Stimulated activated CD8-positive, alpha-beta memory T cell treated with anti-CD3 and anti-CD28 coated beads, Interleukin-15, amount 100 ng/mL, for 48 hours (primary cell): ENCODE results near the gene FOLR1.

Experiments
- DNase-seq, 2 donors: peaks; one replicate each; pipeline ENCODE4 v3.0.0-alpha.2; 2020; ENCODE audit warnings: low read depth in 2 of 2

The FOLR1 gene

DNA sequence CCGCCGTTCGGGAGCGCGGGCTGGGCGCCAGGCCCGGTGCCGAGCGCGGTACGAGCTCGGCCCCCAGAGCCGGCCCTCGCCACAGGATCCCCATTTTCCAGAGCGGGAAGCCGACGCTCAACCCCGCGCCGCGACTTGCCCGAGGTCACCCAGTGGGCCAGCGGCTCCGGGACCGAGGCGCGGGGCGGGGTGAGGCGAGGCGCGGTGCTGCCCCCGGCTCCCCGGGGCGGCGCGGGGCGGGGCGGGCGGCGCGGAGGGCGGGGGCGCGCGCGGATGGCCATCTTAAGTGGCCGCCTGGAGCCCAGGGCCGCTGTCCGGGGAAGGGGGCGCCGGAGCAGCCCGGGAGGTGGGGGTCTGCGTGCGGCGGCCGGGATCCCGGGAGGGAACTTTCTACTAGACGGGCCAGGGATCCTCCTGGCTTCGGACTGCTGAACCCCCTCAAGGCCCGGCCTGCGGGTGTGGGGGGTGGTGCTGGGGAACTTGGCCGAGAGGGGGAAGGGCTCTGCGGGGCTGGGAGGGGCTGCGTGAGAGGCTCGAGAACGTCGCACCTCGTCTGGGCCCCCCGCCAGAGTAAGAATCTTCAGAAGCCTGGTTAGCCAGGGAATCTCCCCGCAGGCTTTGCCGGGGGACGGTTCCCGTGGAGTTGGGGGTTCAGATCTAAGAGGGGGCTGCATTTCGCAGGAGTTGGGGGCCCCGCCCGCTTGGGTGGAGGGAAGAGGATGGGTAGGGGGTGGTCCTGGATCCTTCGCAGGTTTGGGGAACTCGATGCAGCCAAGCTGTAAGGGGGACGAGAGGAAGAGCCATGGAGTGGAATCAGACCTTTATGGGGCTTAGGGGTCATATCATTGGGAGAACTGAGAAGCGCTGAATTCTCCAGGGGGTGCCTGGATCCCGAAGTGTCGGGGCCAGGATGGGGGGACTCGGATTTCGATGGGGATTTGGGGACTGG, 31.9 kb downstream of the FOLR1 start:
- DNase-seq, result peak; percentile 48 to 59

DNA sequence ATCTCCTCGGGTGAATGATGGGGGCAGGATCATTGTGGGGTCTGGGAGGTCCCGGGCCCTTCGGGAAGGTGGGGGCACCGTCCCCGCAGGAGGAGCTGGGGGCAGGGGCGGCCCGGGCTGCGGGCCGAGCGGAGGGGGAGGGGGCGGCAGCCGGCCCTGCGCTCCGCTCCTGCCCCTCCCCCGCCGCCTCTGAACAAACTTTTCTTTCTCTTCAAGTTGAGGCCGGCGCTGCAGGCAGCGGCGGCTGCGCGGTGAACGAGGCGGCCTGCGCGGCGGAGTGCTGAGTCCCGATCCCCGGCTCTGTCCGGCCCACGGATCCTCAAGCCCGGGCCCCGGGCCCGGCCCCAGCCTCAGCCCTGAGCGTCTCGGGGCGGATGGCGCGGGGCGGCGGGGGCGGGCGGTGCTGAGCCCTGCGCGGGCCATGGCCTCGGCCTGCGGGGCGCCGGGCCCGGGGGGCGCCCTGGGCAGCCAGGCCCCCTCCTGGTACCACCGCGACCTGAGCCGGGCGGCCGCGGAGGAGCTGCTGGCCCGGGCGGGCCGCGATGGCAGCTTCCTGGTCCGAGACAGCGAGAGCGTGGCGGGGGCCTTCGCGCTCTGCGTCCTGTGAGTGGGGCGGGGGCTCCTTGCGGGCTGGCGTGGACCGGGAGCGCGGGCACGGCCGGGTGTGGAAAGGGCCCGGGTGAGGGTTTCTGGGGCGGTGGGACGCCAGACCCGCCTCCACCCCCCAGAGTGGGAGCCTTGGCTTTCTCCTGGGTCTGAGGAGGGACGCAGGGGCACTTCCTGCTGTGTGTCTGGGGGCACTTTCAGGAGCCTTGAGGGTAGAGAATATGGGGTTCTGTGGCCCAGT, 32.8 kb downstream of the FOLR1 start, which contains the start of gene INPPL1:
Gene INPPL1, plus strand, starts transcription at position 204 of the 847 bp plus-strand sequence. Its CDS starts 218 bp downstream, at position 422.
- DNase-seq, result no peak

DNA sequence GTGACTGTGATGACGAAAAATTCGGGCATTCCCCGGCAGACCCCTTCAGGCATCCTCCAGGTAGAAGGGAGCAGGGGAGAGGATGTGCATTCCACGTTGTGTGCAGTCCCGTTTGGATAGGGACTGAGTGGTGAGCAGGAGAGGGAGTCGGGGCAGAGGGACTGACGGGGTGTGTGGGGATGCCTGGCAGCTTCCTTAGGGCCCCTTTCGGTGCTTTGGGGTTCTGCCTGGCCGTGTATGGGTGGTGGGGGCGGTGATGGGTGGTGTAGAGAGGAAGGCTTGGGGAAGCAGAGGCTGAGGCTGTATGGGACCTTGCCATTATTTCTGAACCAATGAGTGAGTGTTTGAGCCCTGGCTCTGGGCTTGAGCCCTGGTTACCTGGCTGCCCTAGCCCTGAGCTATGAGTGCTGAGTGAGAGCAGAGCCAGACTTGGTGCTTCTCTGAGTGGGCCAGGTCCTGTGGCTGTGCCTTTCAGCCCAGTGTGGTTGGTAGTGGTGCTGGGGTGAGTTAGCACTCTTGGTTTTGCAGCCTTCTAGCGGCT, 33.5 kb downstream of the FOLR1 start:
- DNase-seq, result peak in 1 of 2 donors; percentile 36

DNA sequence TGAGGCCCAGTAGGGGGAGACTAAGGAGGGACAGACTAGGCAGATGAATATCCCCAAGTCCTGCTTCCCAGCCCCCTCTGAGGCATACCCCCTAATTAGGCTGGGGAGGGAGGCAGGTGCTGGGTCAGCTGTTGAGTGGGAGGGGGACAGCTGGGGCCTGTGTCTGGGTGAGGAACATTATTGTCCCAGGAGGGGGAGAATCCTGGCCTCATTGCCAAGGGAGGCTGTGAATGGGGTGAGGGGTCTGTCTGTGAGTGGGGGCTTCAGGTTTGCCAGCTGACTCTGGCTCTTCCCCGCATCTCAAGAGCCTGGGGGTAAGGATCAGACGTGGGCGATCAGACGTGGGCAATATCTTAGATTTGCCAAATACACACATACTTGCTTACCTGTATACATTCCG, 34.8 kb downstream of the FOLR1 start:
- DNase-seq, result no peak

DNA sequence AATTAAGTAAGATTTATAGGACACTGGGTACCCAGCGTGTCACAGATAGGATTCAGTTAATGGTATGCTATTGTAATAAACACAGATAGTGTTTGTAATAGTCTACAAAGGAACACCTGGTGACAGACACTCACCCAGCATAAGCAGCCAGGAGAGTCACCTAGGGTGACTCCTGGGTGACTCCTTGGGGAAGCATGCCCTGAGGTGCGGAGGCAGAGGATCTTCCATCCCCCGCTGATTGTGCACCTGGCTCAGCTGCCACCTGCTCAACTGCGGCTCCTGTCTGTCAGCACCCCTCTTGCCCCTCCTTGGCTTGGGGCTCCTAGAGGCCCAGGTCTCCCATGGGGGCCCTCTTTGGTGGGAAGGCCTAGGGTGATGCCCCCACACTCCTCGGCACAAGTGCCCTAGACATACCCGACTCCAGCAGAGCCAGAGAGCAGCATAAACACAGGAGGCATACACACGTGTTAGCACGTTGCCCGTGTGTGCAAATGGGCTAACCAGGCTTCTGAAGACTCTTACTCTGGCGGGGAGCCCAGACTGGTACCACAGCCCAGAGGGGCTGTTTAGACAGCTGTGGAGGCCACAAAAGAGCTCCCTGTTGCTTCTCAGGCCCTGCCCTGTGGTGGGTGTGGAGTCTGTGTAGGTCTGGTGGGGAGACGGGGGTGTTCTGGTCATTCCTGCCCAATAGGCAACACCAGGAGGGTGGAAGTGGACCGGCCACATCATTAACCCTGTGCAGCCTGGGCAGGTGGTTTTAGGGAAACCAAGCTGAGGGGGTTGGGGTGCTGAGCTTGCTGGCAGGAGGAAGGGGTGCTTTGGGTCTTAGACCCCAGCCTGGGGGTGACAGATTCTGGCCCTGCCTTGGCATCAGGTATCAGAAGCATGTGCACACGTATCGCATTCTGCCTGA, 35.6 kb downstream of the FOLR1 start:
- no peak for DNase-seq

DNA sequence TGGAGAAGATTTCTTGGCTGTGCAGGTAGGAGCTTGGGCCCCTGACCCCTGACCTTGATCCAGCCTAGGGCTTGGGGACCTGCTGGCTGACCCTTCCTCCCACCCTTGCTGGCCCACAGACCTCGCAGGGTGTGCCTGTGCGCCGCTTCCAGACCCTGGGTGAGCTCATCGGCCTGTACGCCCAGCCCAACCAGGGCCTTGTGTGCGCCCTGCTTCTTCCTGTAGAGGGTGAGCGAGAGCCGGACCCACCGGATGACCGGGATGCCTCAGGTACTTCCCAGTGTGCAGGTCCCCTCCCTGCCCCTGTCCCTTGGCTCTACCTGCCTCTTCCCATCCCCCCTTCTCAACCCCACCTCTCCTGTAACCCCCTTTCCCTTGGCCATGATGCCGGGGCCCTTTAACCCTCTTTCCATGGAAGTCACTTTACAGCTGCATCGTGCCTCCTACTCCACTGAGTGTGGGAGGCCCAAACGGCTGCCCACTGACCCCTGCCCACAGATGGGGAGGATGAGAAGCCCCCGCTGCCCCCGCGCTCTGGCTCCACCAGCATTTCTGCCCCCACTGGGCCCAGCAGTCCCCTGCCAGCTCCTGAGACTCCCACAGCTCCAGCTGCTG, 36.4 kb downstream of the FOLR1 start:
- DNase-seq, result no peak

DNA sequence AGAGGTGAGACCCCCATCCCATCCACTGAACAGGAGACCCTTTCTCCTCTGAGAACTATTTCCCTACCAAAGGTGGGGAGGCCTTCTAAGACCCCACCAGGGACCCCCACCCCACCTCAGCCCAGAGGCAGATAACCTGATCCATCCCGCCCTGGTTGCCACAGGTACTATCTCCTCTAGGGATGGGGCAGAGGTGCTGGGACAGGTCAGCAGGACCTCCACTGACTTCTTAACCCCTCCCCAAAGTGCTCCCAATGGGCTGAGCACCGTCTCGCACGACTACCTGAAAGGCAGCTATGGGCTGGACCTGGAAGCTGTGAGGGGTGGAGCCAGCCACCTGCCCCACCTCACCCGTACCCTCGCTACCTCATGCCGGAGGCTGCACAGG, 36.9 kb downstream of the FOLR1 start:
- no peak for DNase-seq

DNA sequence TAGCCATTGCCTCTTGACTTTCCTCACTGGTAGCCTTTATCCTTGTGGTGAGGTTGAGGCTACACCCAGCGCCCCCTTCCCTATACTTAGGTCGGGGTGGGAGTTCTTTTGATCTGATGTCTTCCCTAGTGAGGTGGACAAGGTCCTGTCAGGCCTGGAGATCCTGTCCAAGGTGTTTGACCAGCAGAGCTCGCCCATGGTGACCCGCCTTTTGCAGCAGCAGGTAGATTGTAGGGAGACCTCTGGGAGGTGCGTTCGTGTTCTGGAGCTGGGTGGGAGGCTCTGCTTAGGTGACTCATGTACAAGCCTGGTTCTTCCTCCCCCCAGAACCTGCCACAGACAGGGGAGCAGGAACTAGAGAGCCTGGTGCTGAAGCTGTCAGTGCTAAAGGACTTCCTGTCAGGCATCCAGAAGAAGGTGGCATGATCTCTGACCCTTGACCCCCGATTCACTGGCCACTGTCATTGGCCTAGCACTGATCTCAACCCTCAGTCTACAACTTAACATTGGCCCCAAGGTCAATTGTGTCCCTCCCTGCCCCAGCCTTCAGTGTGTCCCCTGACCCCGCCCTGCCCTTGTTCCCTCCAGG, 37.5 kb downstream of the FOLR1 start:
- DNase-seq, result no peak

DNA sequence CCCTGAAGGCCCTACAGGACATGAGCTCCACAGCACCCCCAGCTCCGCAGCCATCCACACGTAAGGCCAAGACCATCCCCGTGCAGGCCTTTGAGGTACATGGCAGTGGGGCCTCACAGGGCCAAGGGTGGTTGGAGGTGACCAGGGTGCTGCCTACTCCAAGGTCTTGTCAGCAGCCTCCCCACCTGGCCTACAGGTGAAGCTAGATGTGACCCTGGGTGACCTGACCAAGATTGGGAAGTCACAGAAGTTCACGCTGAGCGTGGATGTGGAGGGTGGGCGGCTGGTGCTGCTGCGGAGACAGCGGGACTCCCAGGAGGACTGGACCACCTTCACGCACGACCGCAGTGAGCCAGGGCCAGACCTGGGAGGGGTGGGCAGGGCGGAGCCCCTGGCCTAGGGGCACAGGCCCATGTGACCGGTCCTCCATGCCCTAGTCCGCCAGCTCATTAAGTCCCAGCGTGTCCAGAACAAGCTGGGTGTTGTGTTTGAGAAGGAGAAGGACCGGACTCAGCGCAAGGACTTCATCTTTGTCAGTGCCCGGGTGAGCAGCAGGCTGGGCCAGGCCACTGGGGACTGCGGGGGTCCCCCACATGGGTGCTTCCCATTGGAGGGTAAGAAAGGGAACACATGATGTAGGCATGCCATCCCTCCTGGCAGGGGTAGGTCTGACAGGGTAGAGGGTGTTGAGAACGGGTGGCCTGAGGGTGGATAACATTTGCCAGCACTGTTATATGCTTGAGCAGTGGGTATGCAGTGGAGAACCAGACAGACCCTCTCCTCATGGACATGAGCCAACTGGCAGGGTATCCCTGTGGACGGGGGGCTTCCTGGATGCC, 38.2 kb downstream of the FOLR1 start:
- no peak for DNase-seq

DNA sequence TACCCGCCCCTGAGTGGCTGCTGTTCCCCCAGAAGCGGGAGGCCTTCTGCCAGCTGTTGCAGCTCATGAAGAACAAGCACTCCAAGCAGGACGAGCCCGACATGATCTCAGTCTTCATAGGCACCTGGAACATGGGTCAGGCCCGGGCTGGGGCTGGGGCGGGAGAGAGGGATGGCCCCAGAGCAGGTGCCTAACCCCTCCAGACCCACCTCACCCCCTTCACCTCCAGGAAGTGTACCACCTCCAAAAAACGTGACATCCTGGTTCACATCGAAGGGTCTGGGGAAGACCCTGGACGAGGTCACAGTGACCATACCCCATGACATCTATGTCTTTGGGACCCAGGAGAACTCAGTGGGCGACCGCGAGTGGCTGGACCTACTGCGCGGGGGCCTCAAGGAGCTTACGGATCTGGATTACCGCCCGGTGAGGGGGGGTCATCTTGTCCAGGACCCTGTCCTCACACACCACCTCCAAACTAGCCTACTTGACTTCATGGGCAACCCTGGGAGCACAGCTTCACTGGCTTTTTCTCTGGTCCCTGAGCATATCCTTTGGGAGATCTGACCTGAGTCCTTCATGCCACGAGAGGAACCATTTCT, 38.9 kb downstream of the FOLR1 start:
- no peak for DNase-seq

DNA sequence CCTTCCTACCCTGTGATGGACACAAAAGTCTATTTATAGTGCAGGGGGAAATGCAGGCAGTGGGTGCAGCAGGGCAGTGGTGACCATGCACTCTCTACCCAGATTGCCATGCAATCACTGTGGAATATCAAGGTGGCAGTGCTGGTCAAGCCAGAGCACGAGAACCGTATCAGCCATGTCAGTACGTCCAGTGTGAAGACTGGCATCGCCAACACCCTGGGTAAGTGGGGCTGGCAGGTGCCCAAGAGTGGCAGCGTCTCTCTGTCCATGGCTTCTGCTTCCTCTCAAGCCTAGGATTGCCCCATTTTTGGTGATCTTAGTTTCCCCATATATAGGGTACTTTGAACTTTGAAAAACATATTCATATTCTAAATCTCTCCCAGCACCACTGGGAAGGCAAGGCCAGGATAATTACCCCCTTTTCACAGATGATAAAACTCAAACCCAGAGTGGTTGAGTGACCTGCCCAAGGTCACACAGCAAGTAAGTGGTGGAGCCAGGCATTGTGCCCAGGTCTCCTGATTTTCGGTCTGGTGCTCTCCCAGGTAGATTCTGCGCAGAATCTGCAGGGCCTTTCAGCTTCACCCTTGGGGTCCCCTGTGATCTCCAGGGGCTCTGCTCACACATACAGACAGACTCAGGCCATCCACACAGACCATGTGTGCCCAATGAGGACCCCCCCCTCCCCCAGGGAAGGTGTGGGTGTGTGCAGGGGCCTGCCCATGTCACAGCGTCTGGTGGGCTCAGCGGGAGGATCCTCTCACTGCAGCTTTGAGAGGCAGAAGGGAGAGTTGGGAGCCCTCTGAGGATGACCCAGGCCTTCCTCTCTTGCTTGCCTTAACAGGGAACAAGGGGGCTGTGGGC, 39.7 kb downstream of the FOLR1 start:
- DNase-seq, result no peak

DNA sequence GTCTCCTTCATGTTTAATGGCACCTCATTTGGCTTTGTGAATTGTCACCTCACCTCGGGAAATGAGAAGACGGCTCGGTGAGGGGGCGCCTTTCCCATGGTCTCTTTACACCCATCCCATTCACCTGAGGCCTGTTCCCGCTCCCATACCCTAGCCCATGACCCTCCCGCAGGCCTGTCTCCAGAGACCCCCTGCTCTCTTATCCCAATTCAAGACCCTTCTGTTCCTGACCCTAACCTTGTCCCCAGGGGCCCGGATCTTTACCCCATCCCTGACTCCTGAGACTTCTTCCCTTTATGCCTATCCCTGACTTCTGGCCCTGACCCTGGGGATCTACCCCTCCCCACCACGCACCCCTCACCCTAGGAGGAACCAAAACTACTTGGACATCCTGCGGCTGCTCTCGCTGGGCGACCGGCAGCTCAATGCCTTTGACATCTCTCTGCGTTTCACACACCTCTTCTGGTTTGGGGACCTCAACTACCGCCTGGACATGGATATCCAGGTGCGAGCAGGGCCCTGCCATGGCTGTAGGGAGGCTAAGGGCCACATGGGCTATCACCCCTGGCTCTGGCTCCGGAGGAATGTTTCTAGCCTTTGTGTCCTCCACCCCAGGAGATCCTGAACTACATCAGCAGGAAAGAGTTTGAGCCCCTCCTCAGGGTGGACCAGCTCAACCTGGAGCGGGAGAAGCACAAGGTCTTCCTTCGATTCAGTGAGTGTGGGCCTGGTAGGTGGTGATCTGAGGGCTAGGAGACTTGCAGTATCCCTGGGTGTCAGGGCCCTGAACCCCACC, 40.5 kb downstream of the FOLR1 start:
- DNase-seq, result no peak

DNA sequence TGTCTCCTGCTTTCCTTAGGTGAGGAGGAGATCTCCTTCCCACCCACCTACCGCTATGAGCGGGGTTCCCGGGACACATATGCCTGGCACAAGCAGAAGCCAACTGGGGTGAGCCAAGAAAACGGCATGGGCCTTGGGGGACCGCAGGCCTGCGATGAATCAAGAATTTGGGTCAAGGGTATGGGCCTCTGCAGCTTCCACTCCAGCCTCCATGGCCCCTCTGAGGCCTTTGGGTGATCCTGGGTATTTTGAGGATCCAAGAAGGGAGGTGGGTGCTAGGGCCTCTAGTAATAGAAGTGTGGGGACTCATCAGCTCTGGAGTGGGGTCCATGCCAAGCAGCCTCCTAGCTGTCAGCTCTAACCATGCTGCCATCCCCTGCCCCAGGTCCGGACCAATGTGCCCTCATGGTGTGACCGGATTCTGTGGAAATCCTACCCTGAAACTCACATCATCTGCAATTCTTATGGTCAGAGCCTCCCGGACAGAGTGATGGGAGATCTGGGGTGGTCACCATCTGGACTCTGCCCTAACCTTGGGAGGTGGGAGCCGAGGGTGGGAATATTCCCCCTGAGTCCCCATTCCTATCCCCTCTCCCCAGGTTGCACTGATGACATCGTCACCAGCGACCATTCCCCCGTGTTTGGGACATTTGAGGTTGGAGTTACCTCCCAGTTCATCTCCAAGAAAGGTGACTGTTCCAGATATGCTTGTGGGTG, 41.3 kb downstream of the FOLR1 start:
- no peak for DNase-seq

DNA sequence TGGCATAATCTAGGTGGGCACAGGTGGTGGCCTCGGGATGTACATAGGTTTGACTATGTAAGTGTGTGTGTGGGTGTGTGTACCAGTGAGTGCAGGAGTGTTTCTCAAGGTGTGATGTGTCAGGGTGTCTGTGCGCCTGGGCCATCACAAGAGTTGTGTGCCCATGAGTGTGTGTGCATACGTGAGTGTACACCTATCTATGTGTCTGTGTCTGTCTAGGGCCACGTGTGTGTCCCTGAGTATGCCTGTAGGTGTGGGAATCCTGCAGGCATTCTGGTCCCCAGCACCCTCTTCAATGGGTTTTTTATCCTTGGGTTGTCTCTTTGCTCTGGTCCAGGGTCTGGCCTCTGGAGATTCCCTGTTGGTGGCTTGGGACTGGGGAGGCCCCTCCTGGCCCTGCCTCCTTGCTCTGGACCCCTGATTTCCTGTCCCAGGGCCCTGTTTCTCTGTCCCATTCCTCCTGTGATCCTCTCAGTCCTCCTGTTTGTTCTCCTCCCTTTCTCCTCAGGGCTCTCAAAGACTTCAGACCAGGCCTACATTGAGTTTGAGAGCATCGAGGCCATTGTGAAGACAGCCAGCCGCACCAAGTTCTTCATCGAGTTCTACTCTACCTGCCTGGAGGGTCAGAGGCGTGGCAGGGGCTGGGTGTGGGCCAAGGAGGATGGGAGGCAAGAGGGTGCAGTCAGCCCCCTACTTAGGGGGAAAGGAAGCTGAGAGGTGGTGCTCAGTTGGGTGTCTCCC, 42.0 kb downstream of the FOLR1 start:
- no peak for DNase-seq

DNA sequence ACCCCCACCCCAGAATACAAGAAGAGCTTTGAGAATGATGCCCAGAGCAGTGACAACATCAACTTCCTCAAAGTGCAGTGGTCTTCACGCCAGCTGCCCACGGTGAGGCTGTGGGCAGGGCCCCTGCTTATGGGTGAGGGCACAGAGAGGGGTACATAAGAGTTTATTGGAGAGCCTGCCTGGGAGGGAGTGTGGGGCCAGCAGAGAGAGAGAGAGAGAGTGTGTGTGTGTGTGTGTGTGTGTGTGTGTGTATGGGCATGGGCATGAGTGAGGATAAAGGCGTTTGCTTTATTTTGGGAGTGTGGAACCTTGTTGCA, 42.5 kb downstream of the FOLR1 start:
- DNase-seq, result no peak

DNA sequence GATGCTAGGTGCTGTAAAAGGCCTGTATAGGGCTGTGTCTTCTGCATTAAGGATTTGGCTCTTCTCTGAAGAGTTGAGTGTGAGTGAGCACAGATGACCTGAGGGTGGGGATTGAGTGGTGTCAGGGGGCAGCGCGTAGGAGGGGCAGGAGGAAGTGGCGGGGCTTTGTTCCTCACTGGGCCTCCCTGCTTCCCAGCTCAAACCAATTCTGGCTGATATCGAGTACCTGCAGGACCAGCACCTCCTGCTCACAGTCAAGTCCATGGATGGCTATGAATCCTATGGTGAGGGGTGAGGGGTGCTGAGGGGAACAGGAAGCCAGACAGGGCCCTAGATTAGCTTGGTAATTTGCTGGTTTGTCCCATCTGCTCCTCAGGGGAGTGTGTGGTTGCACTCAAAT, 43.0 kb downstream of the FOLR1 start:
- DNase-seq, result no peak
